K562 (cell line): Measurements from ENCODE around the gene HAUS3. TPM values are rescaled to one million over a fixed set of nuclear protein-coding genes. Genes with fewer than 3 reads are reported as not detected.
A peak's percentile ranks its signal among the peaks of the same experiment; 100 is the strongest.

Experiments
- BRCA1 ChIP-seq, 2 experiments: fragments of 450-650 bp in 1 of 2; sonication (generic) in 1 of 2; formaldehyde crosslinking in 1 of 2; IDR thresholded peaks; 2 replicates each; pipeline versions ENCODE4 v1.5.0 to v1.6.1; 2017 to 2020; ENCODE audit warnings: mild to moderate bottlenecking in 1 of 2, missing genetic modification reagents in 1 of 2
- C11orf30 ChIP-seq: fragments of 450-650 bp; IDR thresholded peaks from 2 replicates; pipeline ENCODE4 v1.6.1; 2016; ENCODE audit warnings: low read depth, mild to moderate bottlenecking
- CBFA2T3 ChIP-seq: fragments of 450-650 bp; IDR thresholded peaks from 2 replicates; pipeline ENCODE4 v1.6.1; 2017
- DACH1 ChIP-seq: fragments of 450-650 bp; IDR thresholded peaks from 2 replicates; pipeline ENCODE4 v1.6.1; 2018; ENCODE audit not compliant: partially characterized antibody
- FIP1L1 ChIP-seq: fragments of 200-400 bp; formaldehyde crosslinking; IDR thresholded peaks from 2 replicates; pipeline ENCODE4 v1.6.1; 2018; ENCODE audit warnings: mild to moderate bottlenecking, low read depth, low read length; ENCODE audit not compliant: poor library complexity, severe bottlenecking
- HSF4 ChIP-seq: fragments of 250-450 bp; sonication (Bioruptor Pico); IDR thresholded peaks from 2 replicates; pipeline ENCODE4 v2.1.2; 2022; ENCODE audit warnings: mild to moderate bottlenecking, moderate library complexity, borderline replicate concordance
- MXI1 ChIP-seq: IDR thresholded peaks from 2 replicates; pipeline ENCODE4 v1.6.1; 2011; ENCODE audit warnings: low read depth, mild to moderate bottlenecking, improper control_type of control experiment, low read length
- NCOA1 ChIP-seq: fragments of 450-650 bp; IDR thresholded peaks from 2 replicates; pipeline ENCODE4 v1.6.1; 2016; ENCODE audit warnings: low read depth
- NFRKB ChIP-seq: fragments of 450-650 bp; IDR thresholded peaks from 2 replicates; pipeline ENCODE4 v1.6.1; 2016; ENCODE audit warnings: low read depth
- POLR2G ChIP-seq: fragments of 200-400 bp; formaldehyde crosslinking; IDR thresholded peaks from 2 replicates; pipeline ENCODE4 v1.6.1; 2017; ENCODE audit warnings: low read depth, mild to moderate bottlenecking, antibody characterized with exemption, low read length, moderate library complexity
- PRMT5 ChIP-seq: sonication (generic); formaldehyde crosslinking; IDR thresholded peaks from 2 replicates; pipeline ENCODE4 v1.5.0; 2020; ENCODE audit warnings: missing genetic modification reagents
- SMARCC2 ChIP-seq: fragments of 450-650 bp; IDR thresholded peaks from 2 replicates; pipeline ENCODE4 v1.6.1; 2017; ENCODE audit warnings: antibody characterized with exemption, moderate library complexity, mild to moderate bottlenecking, low read depth
- XRCC4 ChIP-seq: IDR thresholded peaks from one replicate; pipeline ENCODE4 v1.6.1; 2011; ENCODE audit not compliant: insufficient read depth, insufficient read length; ENCODE audit errors: extremely low read depth
- ZNF12 ChIP-seq: sonication (generic); formaldehyde crosslinking; IDR thresholded peaks from 2 replicates; pipeline ENCODE4 v1.4.0; 2020; ENCODE audit warnings: mild to moderate bottlenecking, missing genetic modification reagents
- ZNF124 ChIP-seq: sonication (generic); formaldehyde crosslinking; IDR thresholded peaks from 2 replicates; pipeline ENCODE4 v1.8.1; 2022; ENCODE audit warnings: missing genetic modification reagents
- ZNF263 ChIP-seq: sonication (generic); formaldehyde crosslinking; IDR thresholded peaks from 2 replicates; pipeline ENCODE4 v1.8.0; 2022; ENCODE audit warnings: mild to moderate bottlenecking, missing genetic modification reagents, borderline replicate concordance
- ZNF766 ChIP-seq: fragments of 200-800 bp; sonication (Bioruptor generic); conservative IDR thresholded peaks from 2 replicates; pipeline ENCODE4 v1.6.1; 2016; ENCODE audit warnings: missing genetic modification characterization, missing compliant biosample characterization
- polyA plus RNA-seq, 8 experiments: library from polyadenylated mRNA; depleted of rRNA in 4 of 8; stranded (reverse) in 5 of 8; unstranded in 3 of 8; fragments of >200 nt; fragmentation: Nextera tagmentation in 2 of 8; fragmentation: Illumina TruSeq in 1 of 8; extraction: Ambion mirVana in 2 of 8; extraction: Trizol in 1 of 8; gene quantifications; 2 replicates each; pipeline versions ENCODE4 v1.2.1 to v1.2.3, GENCODE V29; 2011 to 2014; ENCODE audit warnings: inconsistent platforms in 1 of 8, missing spikeins in 1 of 8
- total RNA-seq, 7 experiments: library from RNA; depleted of rRNA in 6 of 7; stranded (reverse); fragments of >200 nt in 6 of 7; fragmentation: Illumina TruSeq in 2 of 7; extraction: Trizol in 2 of 7; gene quantifications; 2 replicates each; pipeline versions ENCODE4 v1.2.1 to v1.2.3, GENCODE V29; 2011 to 2021; ENCODE audit warnings: low replicate concordance in 1 of 7
- TF ChIP-seq, protein P1 (sequence below): fragments of 450-650 bp; IDR thresholded peaks from 2 replicates; pipeline ENCODE4 v1.6.1; 2018; ENCODE audit not compliant: partially characterized antibody
- TF ChIP-seq, protein P2 (sequence below): sonication (generic); formaldehyde crosslinking; IDR thresholded peaks from 2 replicates; pipeline ENCODE4 v1.8.0; 2023; ENCODE audit warnings: mild to moderate bottlenecking, missing genetic modification reagents
- TF ChIP-seq, protein P3 (sequence below): sonication (generic); formaldehyde crosslinking; IDR thresholded peaks from 2 replicates; pipeline ENCODE4 v1.8.0; 2022; ENCODE audit warnings: mild to moderate bottlenecking, low read depth, missing genetic modification reagents

The HAUS3 gene
- total and polyA plus RNA-seq, 9 of the 15 experiments (the other 6 are each of a cell fraction or from before 2014, with no cell fraction given): 8.9 to 25.7 (median 21.5) TPM

GRCh38 chr4:2267320-2267811, 25.4 kb upstream of the HAUS3 start (continued):
- TF ChIP-seq, protein P1, sequence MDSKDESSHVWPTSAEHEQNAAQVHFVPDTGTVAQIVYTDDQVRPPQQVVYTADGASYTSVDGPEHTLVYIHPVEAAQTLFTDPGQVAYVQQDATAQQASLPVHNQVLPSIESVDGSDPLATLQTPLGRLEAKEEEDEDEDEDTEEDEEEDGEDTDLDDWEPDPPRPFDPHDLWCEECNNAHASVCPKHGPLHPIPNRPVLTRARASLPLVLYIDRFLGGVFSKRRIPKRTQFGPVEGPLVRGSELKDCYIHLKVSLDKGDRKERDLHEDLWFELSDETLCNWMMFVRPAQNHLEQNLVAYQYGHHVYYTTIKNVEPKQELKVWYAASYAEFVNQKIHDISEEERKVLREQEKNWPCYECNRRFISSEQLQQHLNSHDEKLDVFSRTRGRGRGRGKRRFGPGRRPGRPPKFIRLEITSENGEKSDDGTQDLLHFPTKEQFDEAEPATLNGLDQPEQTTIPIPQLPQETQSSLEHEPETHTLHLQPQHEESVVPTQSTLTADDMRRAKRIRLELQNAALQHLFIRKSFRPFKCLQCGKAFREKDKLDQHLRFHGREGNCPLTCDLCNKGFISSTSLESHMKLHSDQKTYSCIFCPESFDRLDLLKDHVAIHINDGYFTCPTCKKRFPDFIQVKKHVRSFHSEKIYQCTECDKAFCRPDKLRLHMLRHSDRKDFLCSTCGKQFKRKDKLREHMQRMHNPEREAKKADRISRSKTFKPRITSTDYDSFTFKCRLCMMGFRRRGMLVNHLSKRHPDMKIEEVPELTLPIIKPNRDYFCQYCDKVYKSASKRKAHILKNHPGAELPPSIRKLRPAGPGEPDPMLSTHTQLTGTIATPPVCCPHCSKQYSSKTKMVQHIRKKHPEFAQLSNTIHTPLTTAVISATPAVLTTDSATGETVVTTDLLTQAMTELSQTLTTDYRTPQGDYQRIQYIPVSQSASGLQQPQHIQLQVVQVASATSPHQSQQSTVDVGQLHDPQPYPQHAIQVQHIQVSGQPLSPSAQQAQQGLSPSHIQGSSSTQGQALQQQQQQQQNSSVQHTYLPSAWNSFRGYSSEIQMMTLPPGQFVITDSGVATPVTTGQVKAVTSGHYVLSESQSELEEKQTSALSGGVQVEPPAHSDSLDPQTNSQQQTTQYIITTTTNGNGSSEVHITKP: no peak
- TF ChIP-seq FIP1L1: no peak
- TF ChIP-seq ZNF12 (CRISPR knock-in tag): no peak
- TF ChIP-seq ZNF766 (CRISPR knock-in tag): no peak
- TF ChIP-seq, protein P2, sequence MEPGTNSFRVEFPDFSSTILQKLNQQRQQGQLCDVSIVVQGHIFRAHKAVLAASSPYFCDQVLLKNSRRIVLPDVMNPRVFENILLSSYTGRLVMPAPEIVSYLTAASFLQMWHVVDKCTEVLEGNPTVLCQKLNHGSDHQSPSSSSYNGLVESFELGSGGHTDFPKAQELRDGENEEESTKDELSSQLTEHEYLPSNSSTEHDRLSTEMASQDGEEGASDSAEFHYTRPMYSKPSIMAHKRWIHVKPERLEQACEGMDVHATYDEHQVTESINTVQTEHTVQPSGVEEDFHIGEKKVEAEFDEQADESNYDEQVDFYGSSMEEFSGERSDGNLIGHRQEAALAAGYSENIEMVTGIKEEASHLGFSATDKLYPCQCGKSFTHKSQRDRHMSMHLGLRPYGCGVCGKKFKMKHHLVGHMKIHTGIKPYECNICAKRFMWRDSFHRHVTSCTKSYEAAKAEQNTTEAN (CRISPR knock-in tag): no peak
- TF ChIP-seq POLR2G: peak; percentile 51
- no peak for TF ChIP-seq ZNF124
- 0 out of 2 replicates have a peak, but pooled peaks have one; percentile 31 for TF ChIP-seq NFRKB
- TF ChIP-seq C11orf30: no peak
- TF ChIP-seq, protein P3, sequence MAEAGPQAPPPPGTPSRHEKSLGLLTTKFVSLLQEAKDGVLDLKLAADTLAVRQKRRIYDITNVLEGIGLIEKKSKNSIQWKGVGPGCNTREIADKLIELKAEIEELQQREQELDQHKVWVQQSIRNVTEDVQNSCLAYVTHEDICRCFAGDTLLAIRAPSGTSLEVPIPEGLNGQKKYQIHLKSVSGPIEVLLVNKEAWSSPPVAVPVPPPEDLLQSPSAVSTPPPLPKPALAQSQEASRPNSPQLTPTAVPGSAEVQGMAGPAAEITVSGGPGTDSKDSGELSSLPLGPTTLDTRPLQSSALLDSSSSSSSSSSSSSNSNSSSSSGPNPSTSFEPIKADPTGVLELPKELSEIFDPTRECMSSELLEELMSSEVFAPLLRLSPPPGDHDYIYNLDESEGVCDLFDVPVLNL (CRISPR knock-in tag): no peak
- TF ChIP-seq XRCC4: no peak
- TF ChIP-seq MXI1: no peak
- TF ChIP-seq SMARCC2: no peak
- no peak for TF ChIP-seq ZNF263 (CRISPR knock-in tag)
- TF ChIP-seq PRMT5: no peak
- TF ChIP-seq CBFA2T3: peak; percentile 80
- TF ChIP-seq NCOA1: no peak
- no peak for TF ChIP-seq DACH1
- no peak for TF ChIP-seq BRCA1 (IDR thresholded peaks at IDR 0.05)
- TF ChIP-seq BRCA1 (CRISPR knock-in tag; IDR thresholded peaks at IDR 0.05): no peak
- no peak for TF ChIP-seq HSF4 (CRISPR knock-in tag)
